GM12873 (cell line): Measurements from ENCODE around the gene SLC16A12.

Source experiments
- CTCF ChIP-seq: IDR thresholded peaks from 2 replicates; pipeline ENCODE4 v1.5.1; 2012; ENCODE audit warnings: low read depth, mild to moderate bottlenecking, moderate library complexity, low read length, control low read depth; ENCODE audit not compliant: insufficient read depth; ENCODE audit errors: missing control alignments

SLC16A12 gene

GRCh38 chr10:89520706-89521105 is 14.7 kb downstream of the SLC16A12 start:
- no peak for TF ChIP-seq CTCF

- TF ChIP-seq CTCF: no peak
Observed at GRCh38 chr10:89518876-89519842, 16.2 kb downstream of the SLC16A12 start.

GRCh38 chr10:89518108-89518507 is 17.3 kb downstream of the SLC16A12 start:
- no peak for TF ChIP-seq CTCF

GRCh38 chr10:89516149-89516832 is 19.1 kb downstream of the SLC16A12 start:
- no peak for TF ChIP-seq CTCF

GRCh38 chr10:89515031-89515841 is 20.2 kb downstream of the SLC16A12 start:
- TF ChIP-seq CTCF: no peak

- no peak for TF ChIP-seq CTCF
Observed at GRCh38 chr10:89513206-89513605, 22.2 kb downstream of the SLC16A12 start.
